ENCODE results near the gene TAF7L.

- TF ChIP-seq CTCF (IDR thresholded peaks at IDR 0.05) (no peak), POLR2A (IDR thresholded peaks at IDR 0.05) (no peak)
These were observed 30.7 kb downstream of the TAF7L start for GRCh38 chrX:101260435-101260834.

Measured in adrenal gland (tissue), 5 donors.